B cell (primary cell): ENCODE results near the gene SPSB3. TPM values are rescaled to one million over a fixed set of nuclear protein-coding genes. Genes with fewer than 3 reads are reported as not detected.

Experiments
- ATAC-seq: fragments of 200-7000 bp; cut with Tn5 transposase; one replicate; pipeline ENCODE4 v1.10.0; 2021; ENCODE audit warnings: low read depth, mild to moderate bottlenecking, moderate number of reproducible peaks, moderate library complexity
- CTCF ChIA-PET: fragments of 350-600 bp; sonication (Branson Sonifier 250); formaldehyde crosslinking; loops from one replicate; lab custom pipeline; 2021; ENCODE audit warnings: antibody characterized with exemption, inconsistent platforms; lab: Charles Lee
- POLR2A ChIA-PET: fragments of 350-600 bp; sonication (Branson Sonifier 250); formaldehyde crosslinking; loops from one replicate; lab custom pipeline; 2021; ENCODE audit warnings: antibody characterized with exemption; lab: Charles Lee
- DNase-seq: peaks from one replicate; pipeline ENCODE4 v3.0.0; 2013
- H2AFZ ChIP-seq: 2 replicates; pipeline ENCODE4 v1.6.1; 2012; ENCODE audit warnings: mild to moderate bottlenecking, low read depth, low read length; ENCODE audit not compliant: insufficient read depth, poor library complexity, severe bottlenecking
- H3K27ac ChIP-seq, 2 donors: 1 replicate in 1 of 2; 2 replicates in 1 of 2; pipeline ENCODE4 v1.5.1; 2012 to 2013; ENCODE audit warnings: low read length in 2 of 2, mild to moderate bottlenecking in 2 of 2, moderate library complexity in 1 of 2
- H3K27me3 ChIP-seq, 4 experiments: fragments of 200-600 bp in 1 of 4; sonication (generic) in 1 of 4; replicated peaks in 1 of 4; 1 replicate in 2 of 4; 2 replicates in 2 of 4; pipeline versions ENCODE4 v1.6.1 to v1.7.0; 2013 to 2016; ENCODE audit warnings: low read length in 3 of 4, mild to moderate bottlenecking in 2 of 4, mixed read lengths in 1 of 4, moderate library complexity in 1 of 4; ENCODE audit not compliant: insufficient read depth in 4 of 4, control insufficient read depth in 3 of 4; ENCODE audit errors: control extremely low read depth in 1 of 4
- H3K36me3 ChIP-seq, 2 experiments: replicated peaks in 1 of 2; 1 replicate in 1 of 2; 2 replicates in 1 of 2; pipeline versions ENCODE4 v1.6.1 to v1.7.1; 2013; ENCODE audit warnings: low read length in 1 of 2; ENCODE audit not compliant: insufficient read depth in 2 of 2, control insufficient read depth in 1 of 2; ENCODE audit errors: control extremely low read depth in 1 of 2, extremely low read depth in 1 of 2
- H3K4me1 ChIP-seq, 2 donors: fragments of 200-600 bp in 1 of 2; sonication (generic) in 1 of 2; 1 replicate in 1 of 2; 2 replicates in 1 of 2; pipeline versions ENCODE4 v1.5.1 to v1.6.1; 2013 to 2017; ENCODE audit warnings: low read length in 2 of 2; ENCODE audit not compliant: control insufficient read depth in 2 of 2, insufficient read depth in 2 of 2
- H3K4me2 ChIP-seq: replicated peaks from 2 replicates; pipeline ENCODE3; 2012; ENCODE audit warnings: mild to moderate bottlenecking, low read depth, low read length; ENCODE audit not compliant: poor library complexity, severe bottlenecking
- H3K4me3 ChIP-seq, 5 experiments: fragments of 200-600 bp in 1 of 5; sonication (generic) in 1 of 5; 1 replicate in 3 of 5; 2 replicates in 2 of 5; pipeline versions ENCODE4 v1.5.1 to v1.7.0; 2011 to 2016; ENCODE audit warnings: low read length in 4 of 5, mild to moderate bottlenecking in 4 of 5, low read depth in 2 of 5, control low read depth in 1 of 5, moderate library complexity in 1 of 5; ENCODE audit not compliant: insufficient read depth in 1 of 5; ENCODE audit errors: control extremely low read depth in 1 of 5, extremely low read depth in 1 of 5
- H3K79me2 ChIP-seq: fragments of 200-600 bp; sonication (generic); one replicate; pipeline ENCODE4 v1.6.0; 2016; ENCODE audit warnings: low read length; ENCODE audit not compliant: control insufficient read depth, insufficient read depth
- H3K9ac ChIP-seq: fragments of 200-600 bp; sonication (generic); 2 replicates; pipeline ENCODE4 v1.6.1; 2017; ENCODE audit warnings: mild to moderate bottlenecking, low read length, moderate library complexity
- H3K9me3 ChIP-seq, 3 donors: one replicate each; pipeline versions ENCODE4 v1.6.1 to v1.7.1; 2013; ENCODE audit warnings: low read length in 2 of 3; ENCODE audit not compliant: control insufficient read depth in 2 of 3, insufficient read depth in 1 of 3; ENCODE audit errors: control extremely low read depth in 1 of 3
- H4K20me1 ChIP-seq: 2 replicates; pipeline ENCODE4 v1.6.0; 2012; ENCODE audit warnings: mild to moderate bottlenecking, low read length; ENCODE audit not compliant: insufficient read depth, control insufficient read depth, poor library complexity, severe bottlenecking
- H3K27ac Mint-ChIP-seq: one replicate; pipeline ENCODE4 v1.8.0; 2021; ENCODE audit warnings: mixed read lengths
- H3K27me3 Mint-ChIP-seq: one replicate; pipeline ENCODE4 v1.8.0; 2021; ENCODE audit warnings: mixed read lengths
- H3K4me1 Mint-ChIP-seq: one replicate; pipeline ENCODE4 v1.8.0; 2021; ENCODE audit warnings: mixed read lengths
- H3K4me3 Mint-ChIP-seq: one replicate; pipeline ENCODE4 v1.8.0; 2021; ENCODE audit warnings: mixed read lengths
- H3K9me3 Mint-ChIP-seq: one replicate; pipeline ENCODE4 v1.8.0; 2022; ENCODE audit warnings: mixed read lengths; ENCODE audit not compliant: insufficient read depth
- CTCF ChIP-seq: fragments of 200-600 bp; IDR thresholded peaks from one replicate; pipeline ENCODE4 v1.8.0; 2022; ENCODE audit warnings: antibody characterized with exemption, mild to moderate bottlenecking
- EZH2 ChIP-seq: IDR thresholded peaks from 2 replicates; pipeline ENCODE4 v1.6.1; 2012; ENCODE audit warnings: borderline replicate concordance, low read depth, mild to moderate bottlenecking, moderate library complexity, low read length; ENCODE audit not compliant: insufficient read depth, poor library complexity, severe bottlenecking
- WGBS: methylation state at CpG from one replicate; pipeline ENCODE4 v1.1.5; 2013; ENCODE audit warnings: missing lambda C conversion rate; ENCODE audit not compliant: insufficient coverage; 5-methylcytosine and 5-hydroxymethylcytosine counted together
- intact Hi-C: fragments of 100-400 bp; cut with micrococcal nuclease; formaldehyde crosslinking; loops from one replicate; pipeline ENCODE4 v1.10.0; 2022
- polyA plus RNA-seq: library from polyadenylated mRNA; depleted of rRNA; stranded (reverse); fragments of >200 nt; gene quantifications from 2 replicates; pipeline ENCODE4 v1.2.3, GENCODE V29; 2012
- total RNA-seq, 2 donors: library from RNA; stranded (reverse); fragments of 120-200 nt in 1 of 2; gene quantifications; 1 replicate in 1 of 2; 2 replicates in 1 of 2; pipeline versions ENCODE4 v1.2.3 to v1.2.4, GENCODE V29; 2013 to 2022

SPSB3 gene
- total and polyA plus RNA-seq, 2 donors (not counting 1 experiment from before 2014, with no cell fraction given), result 91.2 to 264 TPM

GRCh38 chr16:1791943-1792812 is 9.8 kb upstream of the SPSB3 start:
- Histone ChIP-seq H4K20me1 (peaks cover 19% of the 10 kb centered on the region), H2AFZ (no peak overlapping the region), H3K27me3 (no peaks in the 10 kb centered on the region), H3K9me3 (peaks cover 0 to 4% (median under 1%) of the 10 kb centered on the region in 3 donors), H3K27ac (no peak overlapping the region), H3K4me2 (no peak overlapping the region), H3K4me3 (no peak overlapping the region), H3K4me1 (no peaks in the 10 kb centered on the region), H3K36me3 (peaks cover 0 to 24% of the 10 kb centered on the region in 2 experiments), H3K79me2 (peaks cover 29% of the 10 kb centered on the region), H3K9ac (no peak overlapping the region)
- ChIA-PET CTCF (no interaction called here), POLR2A (no interaction called here)
- intact Hi-C loops, result no loop called here
- TF ChIP-seq CTCF, result no peak
- no peak for TF ChIP-seq EZH2
- WGBS, result 93% methylated on average over 59 of the region's 59 CpGs
- ATAC-seq (no peak), DNase-seq (no peak)
- peaks cover under 1% of the 10 kb centered on the region for H3K9me3 Mint-ChIP-seq
- H3K27ac Mint-ChIP-seq, result no peak overlapping the region
- no peaks in the 10 kb centered on the region for H3K4me1 Mint-ChIP-seq
- no peaks in the 10 kb centered on the region for H3K27me3 Mint-ChIP-seq
- no peak overlapping the region for H3K4me3 Mint-ChIP-seq

GRCh38 chr16:1791256-1791942 is 9.0 kb upstream of the SPSB3 start:
- Mint-ChIP-seq H3K27ac (no peak overlapping the region), H3K4me3 (no peak overlapping the region), H3K9me3 (no peaks in the 10 kb centered on the region), H3K27me3 (no peaks in the 10 kb centered on the region), H3K4me1 (no peaks in the 10 kb centered on the region)
- H2AFZ ChIP-seq, result no peak overlapping the region
- no peak overlapping the region for H3K4me2 ChIP-seq
- H3K9ac ChIP-seq, result no peak overlapping the region
- intact Hi-C loops, result no loop called here
- H3K36me3 ChIP-seq, result peaks cover 0 to 30% of the 10 kb centered on the region in 2 experiments
- no peak overlapping the region for H3K4me3 ChIP-seq
- DNase-seq (peak; percentile 18), ATAC-seq (no peak)
- no peak for TF ChIP-seq CTCF
- TF ChIP-seq EZH2, result no peak
- H3K4me1 ChIP-seq, result no peaks in the 10 kb centered on the region
- no peaks in the 10 kb centered on the region for H3K9me3 ChIP-seq
- no peaks in the 10 kb centered on the region for H3K27me3 ChIP-seq
- H3K79me2 ChIP-seq, result peaks cover 37% of the 10 kb centered on the region
- H4K20me1 ChIP-seq, result peaks cover 26% of the 10 kb centered on the region
- 96% methylated on average over 53 of the region's 53 CpGs for WGBS
- no peak overlapping the region for H3K27ac ChIP-seq
- ChIA-PET POLR2A (no interaction called here), CTCF (no interaction called here)
